G401 (cell line): ENCODE data around the gene RBFA. TPM values are rescaled to one million over a fixed set of nuclear protein-coding genes. Genes with fewer than 3 reads are reported as not detected.

ENCODE experiments used
- DNase-seq: peaks from one replicate; pipeline ENCODE4 v3.0.0-alpha.2; 2015; ENCODE audit warnings: low spot score
- in situ Hi-C: cut with HindIII; loops from 2 replicates; pipeline ENCODE4 v1.10.0; 2016; ENCODE audit warnings: low sequenced_read_pairs, mixed read lengths
- total RNA-seq: library from RNA; depleted of rRNA; stranded (reverse); fragments of >200 nt; shearing (Covaris generic); gene quantifications from 2 replicates; pipeline ENCODE4 v1.2.3, GENCODE V29; 2014; rRNA removed

RBFA gene
- total RNA-seq, 1 experiment from 2014 or later = 45.1 TPM

DNA sequence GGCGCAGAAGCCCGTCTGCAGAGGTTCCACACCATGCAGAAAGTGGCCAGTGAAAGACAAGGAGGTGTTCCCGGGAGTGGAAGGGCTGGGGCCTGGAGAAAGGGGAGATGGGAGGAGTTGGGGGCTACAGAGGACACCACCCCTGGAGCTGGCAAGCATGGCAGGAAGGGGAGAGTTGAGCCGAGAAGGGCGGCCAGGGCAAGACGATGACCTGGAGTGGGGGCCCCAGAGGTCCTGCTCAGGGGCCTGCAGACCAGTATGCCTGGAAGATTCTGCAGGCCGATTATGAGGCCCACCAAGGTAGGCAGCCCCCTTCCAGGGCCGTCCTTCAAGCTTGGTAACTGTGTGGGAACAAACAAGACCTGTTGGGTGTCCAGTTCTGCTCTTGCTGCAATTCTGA lies 33.1 kb downstream of the RBFA start:
- no peak for DNase-seq
- in situ Hi-C loops = no loop called here

DNA sequence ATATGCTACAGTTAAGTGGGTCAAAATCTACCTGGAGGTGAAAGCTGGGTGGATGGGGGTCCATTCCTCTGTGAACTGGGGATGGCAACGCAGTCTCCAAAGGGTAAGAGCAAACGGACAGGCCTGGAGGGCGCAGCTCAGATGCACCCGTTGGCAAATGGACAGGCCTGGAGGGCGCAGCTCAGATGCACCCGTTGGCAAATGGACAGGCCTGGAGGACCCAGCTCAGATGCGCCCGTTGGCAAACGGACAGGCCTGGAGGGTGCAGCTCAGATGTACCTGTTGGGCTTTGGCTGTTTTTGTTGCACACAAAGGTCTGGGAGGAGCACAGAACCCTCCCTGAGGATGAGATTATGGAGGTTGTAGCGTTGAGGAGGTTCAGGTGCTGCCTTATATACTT lies 33.7 kb downstream of the RBFA start:
- in situ Hi-C loops = no loop called here
- DNase-seq = no peak

DNA sequence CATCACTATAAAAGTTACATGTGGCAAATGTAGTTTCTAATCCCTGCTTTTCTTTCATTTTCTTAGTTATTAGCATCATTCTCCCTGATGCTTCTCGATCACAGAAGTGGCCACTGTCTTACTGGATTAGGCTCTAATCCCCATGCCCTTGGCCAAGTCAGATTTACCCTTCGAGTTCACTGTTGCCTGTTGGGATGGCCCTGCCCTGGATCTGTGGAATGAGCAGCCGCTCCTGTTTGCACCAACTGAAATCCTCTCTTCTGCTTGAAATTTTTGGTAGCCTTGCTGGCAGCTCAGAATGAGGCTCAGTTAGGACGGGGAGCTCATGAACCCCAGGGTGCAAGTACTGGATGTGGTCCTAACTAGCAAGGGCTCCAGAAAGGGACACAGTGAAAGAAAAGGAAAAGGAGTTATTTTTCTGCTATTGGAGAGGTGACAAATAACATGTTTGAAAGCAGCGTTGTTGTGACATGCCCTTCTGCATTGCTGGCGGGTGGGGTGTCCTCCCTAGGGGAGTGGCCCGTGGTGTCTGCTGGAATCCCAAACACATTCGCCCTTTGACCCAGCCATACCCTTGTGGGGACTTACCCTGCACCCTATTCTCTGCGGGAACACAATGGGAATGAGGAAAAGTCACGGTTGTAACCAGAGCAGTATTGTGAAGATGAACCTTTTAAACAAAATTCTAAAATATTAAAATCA lies 34.5 kb downstream of the RBFA start:
- in situ Hi-C loops = no loop called here
- DNase-seq = no peak

DNA sequence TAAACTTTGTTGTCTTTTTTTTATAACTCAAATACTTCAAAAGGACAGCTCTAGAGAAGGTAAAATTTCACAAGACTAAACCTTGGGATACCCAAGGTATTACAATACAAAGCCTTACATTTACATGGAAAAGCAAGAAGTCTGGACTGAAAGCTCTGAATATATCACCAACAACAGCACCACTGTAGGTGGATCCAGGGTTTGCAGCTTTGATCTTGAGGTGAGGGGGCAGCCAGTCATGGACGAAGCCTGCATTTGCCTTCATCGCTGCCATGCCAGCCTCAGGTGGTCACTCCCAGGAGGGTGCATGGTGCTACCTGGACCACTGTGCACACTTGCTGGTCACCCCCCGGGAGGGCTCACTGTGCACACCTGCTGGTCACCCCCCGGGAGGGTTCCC lies 36.6 kb downstream of the RBFA start:
- in situ Hi-C loops = no loop called here
- DNase-seq = no peak

DNA sequence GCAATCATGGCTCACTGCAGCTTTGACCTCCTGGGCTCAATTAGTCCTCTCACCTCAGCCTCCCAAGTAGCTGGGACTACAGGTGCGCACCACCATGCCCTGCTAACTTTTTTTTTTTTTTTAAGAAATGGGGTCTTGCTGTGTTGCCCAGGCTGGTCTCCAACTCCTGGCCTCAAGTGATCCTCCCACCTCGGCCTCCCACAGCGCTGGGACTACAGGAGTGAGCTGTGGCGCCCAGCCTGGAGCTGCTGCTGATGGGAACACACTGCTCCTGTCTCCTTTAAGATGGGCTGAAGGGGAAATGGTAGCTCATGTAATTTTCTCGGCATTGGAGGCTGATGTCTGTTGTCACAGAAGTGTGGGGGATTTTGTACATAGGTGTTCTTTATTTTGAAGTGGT lies 39.9 kb downstream of the RBFA start:
- in situ Hi-C loops = no loop called here

DNA sequence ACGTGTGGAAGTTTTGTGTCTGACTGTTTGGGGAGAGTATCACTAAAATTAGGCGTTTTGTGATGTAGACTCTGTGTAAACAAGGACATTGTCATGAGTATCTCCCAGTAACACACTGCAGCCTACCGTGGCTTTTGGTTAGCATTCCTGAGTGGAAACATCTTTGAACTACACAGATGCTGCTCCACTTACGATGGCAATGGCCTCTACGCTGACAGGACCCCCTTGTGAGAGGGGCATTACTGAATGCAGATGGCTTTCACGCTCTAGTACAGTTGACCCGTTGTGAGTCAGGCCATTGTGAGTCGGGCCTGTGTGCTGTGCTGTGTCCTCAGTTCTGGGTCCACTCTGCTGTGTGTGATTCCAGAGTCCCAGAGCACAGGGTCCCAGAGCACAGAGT lies 40.5 kb downstream of the RBFA start:
- DNase-seq = no peak
- in situ Hi-C loops = no loop called here

More for the DNA sequence above, 39.9 kb downstream of the RBFA start:
- no peak for DNase-seq

DNA sequence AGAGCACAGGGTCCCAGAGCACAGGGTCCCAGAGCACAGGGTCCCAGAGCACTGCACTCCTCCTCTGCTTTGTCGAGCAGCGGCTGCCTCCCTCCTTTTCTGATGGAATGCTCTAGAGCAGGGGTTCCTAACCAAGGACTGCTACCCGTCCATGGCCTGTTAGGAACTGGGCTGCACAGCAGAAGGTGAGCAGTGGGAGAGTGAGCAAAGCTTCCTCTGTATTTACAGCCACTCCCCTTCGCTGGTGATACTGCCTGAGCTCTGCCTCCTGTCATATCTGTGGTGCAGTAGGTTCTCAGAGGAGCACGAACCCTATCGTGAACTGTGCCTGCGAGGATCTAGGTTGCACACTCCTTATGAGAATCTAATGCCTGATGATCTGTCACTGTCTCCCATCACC lies 41.7 kb downstream of the RBFA start:
- in situ Hi-C loops = no loop called here
- no peak for DNase-seq

DNA sequence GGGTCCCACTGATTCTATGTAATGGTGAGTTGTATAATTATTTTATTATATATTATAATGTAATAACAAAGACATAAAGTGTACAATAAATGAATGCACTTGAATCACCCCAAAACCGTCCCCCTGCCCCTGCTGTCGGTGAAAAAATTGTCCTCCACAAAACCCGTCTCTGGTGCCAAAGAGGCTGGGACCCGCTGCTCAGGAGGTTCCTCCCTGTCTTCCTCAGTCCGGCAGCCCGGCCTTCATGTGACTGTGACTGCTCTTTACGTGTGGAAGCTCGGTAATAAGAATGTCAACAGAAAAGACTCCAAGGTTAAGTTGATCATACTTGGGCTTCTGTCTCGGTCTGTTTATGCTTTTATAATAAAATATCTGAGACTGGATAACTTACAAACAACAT lies 42.1 kb downstream of the RBFA start:
- in situ Hi-C loops = no loop called here

DNA sequence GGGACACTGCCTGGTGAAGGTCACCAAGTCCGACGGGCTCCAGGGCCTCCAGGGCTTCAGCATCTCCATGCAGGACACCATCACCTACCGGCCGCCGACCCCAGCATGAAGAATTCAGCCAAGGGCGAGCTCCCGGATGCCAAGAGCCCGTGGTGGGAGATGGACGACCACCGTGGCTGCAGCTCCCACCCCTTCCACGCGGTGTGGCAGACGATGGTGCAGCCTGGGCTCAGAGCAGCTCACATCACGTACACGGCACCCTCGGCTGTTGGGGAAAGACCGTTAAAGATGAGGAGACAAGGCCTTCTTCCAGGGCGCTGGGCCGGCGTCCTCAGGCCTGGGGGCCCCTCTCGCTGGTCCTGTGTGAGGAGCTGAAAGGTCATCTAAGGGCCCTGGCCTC lies 43.6 kb downstream of the RBFA start:
- no peak for DNase-seq
- in situ Hi-C loops = no loop called here

More for the DNA sequence above, 42.1 kb downstream of the RBFA start:
- DNase-seq = no peak

Other genes with a start within 250 kb of the RBFA start
- gene KCNG2, start 236.5 kb upstream of the RBFA start, total RNA-seq = 3.8 and 8.6 TPM in 2 replicates
- 65.7 and 94.9 TPM in 2 replicates for gene SLC66A2, start 82.8 kb upstream of the RBFA start, total RNA-seq
- gene HSBP1L1, start 69.8 kb upstream of the RBFA start, total RNA-seq = 31.6 and 32.7 TPM in 2 replicates
- gene TXNL4A, start 45.9 kb upstream of the RBFA start, total RNA-seq = 170 and 209 TPM in 2 replicates
- gene ADNP2, start 74.8 kb downstream of the RBFA start, total RNA-seq = 25.1 and 27.3 TPM in 2 replicates
- 8.3 and 9.2 TPM in 2 replicates for gene PARD6G, start 213.1 kb downstream of the RBFA start, total RNA-seq